Activated naive CD4-positive, alpha-beta T cell treated with Interleukin-2 at 50 U/mL for 16 hours (primary cell): Measurements from ENCODE around the gene LGR6.
"Not testable (repeated sequence)": the region's sequence is repeated elsewhere in the genome, so short reads cannot be mapped to it uniquely, and the experiment has no call there.

Source experiments
- DNase-seq: peaks from one replicate; pipeline ENCODE4 v3.0.0-alpha.2; 2020

The LGR6 gene

GRCh38 chr1:202349206-202349928 is 155.8 kb downstream of the LGR6 start:
- DNase-seq, result no peak

GRCh38 chr1:202351725-202352124 is 158.1 kb downstream of the LGR6 start:
- DNase-seq, result no peak

- not testable (repeated sequence) for DNase-seq
Measured at GRCh38 chr1:202352583-202353197, 159.1 kb downstream of the LGR6 start.

- DNase-seq, result no peak
Measured at GRCh38 chr1:202355944-202356553, 162.4 kb downstream of the LGR6 start.

GRCh38 chr1:202357506-202357905 is 163.9 kb downstream of the LGR6 start:
- no peak for DNase-seq

GRCh38 chr1:202361224-202361623 is 167.6 kb downstream of the LGR6 start:
- DNase-seq, result no peak

GRCh38 chr1:202361701-202362100 is 168.1 kb downstream of the LGR6 start:
- DNase-seq, result no peak

- DNase-seq, result no peak
Measured at GRCh38 chr1:202362212-202362611, 168.6 kb downstream of the LGR6 start.

GRCh38 chr1:202365092-202365815 is 171.7 kb downstream of the LGR6 start:
- no peak for DNase-seq

- DNase-seq, result no peak
Measured at GRCh38 chr1:202367271-202367670, 173.7 kb downstream of the LGR6 start.
